Measurements from ENCODE around the gene PHACTR1.

Gene PHACTR1

GRCh38 chr6:13275435-13275989 is 558.9 kb downstream of the PHACTR1 start:
- no peak for DNase-seq

- DNase-seq, result no peak
These were observed 560.7 kb downstream of the PHACTR1 start for GRCh38 chr6:13277231-13277630.

- no peak for DNase-seq
These were observed 561.6 kb downstream of the PHACTR1 start for GRCh38 chr6:13278164-13278563.

GRCh38 chr6:13278991-13279390 is 562.4 kb downstream of the PHACTR1 start:
- DNase-seq, result no peak

- no peak for DNase-seq
These were observed 563.7 kb downstream of the PHACTR1 start for GRCh38 chr6:13280254-13280653.

- no peak for DNase-seq
These were observed 565.1 kb downstream of the PHACTR1 start for GRCh38 chr6:13281686-13282085.

- no peak for DNase-seq
These were observed 566.0 kb downstream of the PHACTR1 start for GRCh38 chr6:13282393-13283069.

GRCh38 chr6:13283331-13283730 is 566.8 kb downstream of the PHACTR1 start:
- DNase-seq, result no peak

GRCh38 chr6:13284646-13285045 is 568.1 kb downstream of the PHACTR1 start:
- DNase-seq, result no peak

- no peak for DNase-seq
These were observed 569.1 kb downstream of the PHACTR1 start for GRCh38 chr6:13285705-13286104.

GRCh38 chr6:13286181-13286580 is 569.6 kb downstream of the PHACTR1 start:
- DNase-seq, result no peak

- DNase-seq, result no peak
These were observed 570.5 kb downstream of the PHACTR1 start for GRCh38 chr6:13287104-13287503.

GRCh38 chr6:13288481-13288880 is 571.9 kb downstream of the PHACTR1 start:
- DNase-seq, result no peak

- no peak for DNase-seq
These were observed 572.4 kb downstream of the PHACTR1 start for GRCh38 chr6:13288969-13289391.

- DNase-seq, result no peak
These were observed 573.3 kb downstream of the PHACTR1 start for GRCh38 chr6:13289789-13290318.

- no peak for DNase-seq
These were observed 573.8 kb downstream of the PHACTR1 start for GRCh38 chr6:13290335-13290734.

GRCh38 chr6:13292774-13293173 is 576.2 kb downstream of the PHACTR1 start:
- DNase-seq, result no peak

GRCh38 chr6:13294499-13295069 is 578.0 kb downstream of the PHACTR1 start:
- no peak for DNase-seq

GRCh38 chr6:13295576-13295975 is 579.0 kb downstream of the PHACTR1 start:
- no peak for DNase-seq

GRCh38 chr6:13296536-13296997 is 580.0 kb downstream of the PHACTR1 start:
- DNase-seq, result no peak

- DNase-seq, result no peak
These were observed 580.8 kb downstream of the PHACTR1 start for GRCh38 chr6:13297391-13297790.

- no peak for DNase-seq
These were observed 581.9 kb downstream of the PHACTR1 start for GRCh38 chr6:13298446-13298845.

GRCh38 chr6:13299403-13299821 is 582.8 kb downstream of the PHACTR1 start:
- no peak for DNase-seq

- no peak for DNase-seq
These were observed 583.4 kb downstream of the PHACTR1 start for GRCh38 chr6:13299918-13300317.

All from activated T-cell treated with anti-CD3 and anti-CD28 coated beads, Interleukin-2, amount 50 U/mL, for 1 hour (primary cell).